Stimulated activated CD8-positive, alpha-beta memory T cell treated with anti-CD3 and anti-CD28 coated beads, Interleukin-4, amount 100 ng/mL, for 24 hours (primary cell): Measurements from ENCODE around the gene NEDD8.

Source experiments
- DNase-seq: peaks from one replicate; pipeline ENCODE4 v3.0.0-alpha.2; 2020; ENCODE audit warnings: low read depth

Gene NEDD8

GRCh38 chr14:24232121-24232644, at the start of gene NEDD8:
TSS of gene NEDD8 (minus strand) at chr14:24232367. CDS start at chr14:24232267, 100 bp downstream.
- DNase-seq = peak; percentile 78

GRCh38 chr14:24281636-24282035, 49.5 kb upstream of the NEDD8 start:
- DNase-seq = no peak

- no peak for DNase-seq
Observed at GRCh38 chr14:24280797-24281460, 48.8 kb upstream of the NEDD8 start.

- no peak for DNase-seq
Observed at GRCh38 chr14:24279301-24280186, 47.4 kb upstream of the NEDD8 start.

GRCh38 chr14:24278424-24278823, 46.3 kb upstream of the NEDD8 start:
- DNase-seq = no peak

GRCh38 chr14:24277606-24278321, 45.6 kb upstream of the NEDD8 start:
- DNase-seq = no peak

- no peak for DNase-seq
Observed at GRCh38 chr14:24277071-24277470, 44.9 kb upstream of the NEDD8 start.

GRCh38 chr14:24274101-24274543, 42.0 kb upstream of the NEDD8 start:
- DNase-seq = no peak

- no peak for DNase-seq
Observed at GRCh38 chr14:24273422-24273998, 41.3 kb upstream of the NEDD8 start.

GRCh38 chr14:24272467-24272866, 40.3 kb upstream of the NEDD8 start:
- no peak for DNase-seq

- no peak for DNase-seq
Observed at GRCh38 chr14:24271834-24272263, 39.7 kb upstream of the NEDD8 start.

- DNase-seq = peak; percentile 78
Observed at GRCh38 chr14:24271134-24271833, 39.1 kb upstream of the NEDD8 start, which contains the start of gene RABGGTA. TSS of gene RABGGTA (minus strand) at chr14:24271597. CDS start at chr14:24271115, 482 bp downstream.

- DNase-seq = no peak
Observed at GRCh38 chr14:24270537-24271133, 38.5 kb upstream of the NEDD8 start.

- DNase-seq = no peak
Observed at GRCh38 chr14:24269910-24270536, 37.9 kb upstream of the NEDD8 start.

- no peak for DNase-seq
Observed at GRCh38 chr14:24269368-24269767, 37.2 kb upstream of the NEDD8 start.

- no peak for DNase-seq
Observed at GRCh38 chr14:24268225-24268624, 36.1 kb upstream of the NEDD8 start.

- DNase-seq = no peak
Observed at GRCh38 chr14:24267516-24267915, 35.3 kb upstream of the NEDD8 start.

- no peak for DNase-seq
Observed at GRCh38 chr14:24266344-24267244, 34.4 kb upstream of the NEDD8 start.

GRCh38 chr14:24264298-24264697, 32.1 kb upstream of the NEDD8 start:
- DNase-seq = no peak
